ENCODE results near the gene RGMB.

The RGMB gene

GRCh38 chr5:98771382-98772109 is 1.9 kb upstream of the RGMB start (continued):
- TF ChIP-seq SALL2 (tag by site-specific recombination; IDR thresholded peaks at IDR 0.05; ENCODE audit: borderline replicate concordance) (no peak), ZNF133 (tag by site-specific recombination; IDR thresholded peaks at IDR 0.05) (no peak), ZNF2 (tag by site-specific recombination; IDR thresholded peaks at IDR 0.05) (peak; percentile 72), ZSCAN30 (tag by site-specific recombination; IDR thresholded peaks at IDR 0.05) (peak; percentile 87; the same call in 1 of the 2 replicates), ZNF518A (tag by site-specific recombination; conservative IDR thresholded peaks at IDR 0.05; ENCODE audit: low read depth) (no peak), SP3 (tag by site-specific recombination; IDR thresholded peaks at IDR 0.05) (no peak), ZNF335 (tag by site-specific recombination; conservative IDR thresholded peaks at IDR 0.05) (no peak), ZNF624 (tag by site-specific recombination; IDR thresholded peaks at IDR 0.05) (no peak), ZNF692 (tag by site-specific recombination; IDR thresholded peaks at IDR 0.05) (peak; percentile 11; the same call in 1 of the 2 replicates), KLF1 (tag by site-specific recombination; IDR thresholded peaks at IDR 0.05) (no peak), ZNF146 (tag by site-specific recombination; IDR thresholded peaks at IDR 0.05) (peak; percentile 70), ZNF169 (tag by site-specific recombination; IDR thresholded peaks at IDR 0.05) (no peak), PRDM10 (tag by site-specific recombination; IDR thresholded peaks at IDR 0.05) (peak; percentile 59), ZNF280C (tag by site-specific recombination; IDR thresholded peaks at IDR 0.05) (no peak), YY1 (tag by site-specific recombination; IDR thresholded peaks at IDR 0.05) (no peak), ZNF501 (tag by site-specific recombination; IDR thresholded peaks at IDR 0.05) (0 out of 2 replicates have a peak, but pooled peaks have one; percentile 49), KLF10 (tag by site-specific recombination; IDR thresholded peaks at IDR 0.05) (peak; percentile 73; the same call in 1 of the 2 replicates), KLF8 (tag by site-specific recombination; IDR thresholded peaks at IDR 0.05) (peak; percentile 35; the same call in 1 of the 2 replicates), TRIM28 (IDR thresholded peaks at IDR 0.05; ENCODE audit: borderline replicate concordance, low read length) (peak; percentile 41; the same call in 1 of the 2 replicates), ZNF266 (tag by site-specific recombination; IDR thresholded peaks at IDR 0.05; ENCODE audit: low read depth) (no peak), ZFHX2 (tag by site-specific recombination; conservative IDR thresholded peaks at IDR 0.05) (no peak), MZF1 (tag by site-specific recombination; IDR thresholded peaks at IDR 0.05; ENCODE audit: borderline replicate concordance) (peak; percentile 22; the same call in 1 of the 2 replicates), ZNF670 (tag by site-specific recombination; IDR thresholded peaks at IDR 0.05; ENCODE audit: low read depth) (no peak), ZNF521 (tag by site-specific recombination; IDR thresholded peaks at IDR 0.05) (no peak), ZNF768 (tag by site-specific recombination; IDR thresholded peaks at IDR 0.05) (no peak), WT1 (tag by site-specific recombination; IDR thresholded peaks at IDR 0.05) (no peak; the same call in 1 of the 2 replicates)
- TF ChIP-seq, protein P1, sequence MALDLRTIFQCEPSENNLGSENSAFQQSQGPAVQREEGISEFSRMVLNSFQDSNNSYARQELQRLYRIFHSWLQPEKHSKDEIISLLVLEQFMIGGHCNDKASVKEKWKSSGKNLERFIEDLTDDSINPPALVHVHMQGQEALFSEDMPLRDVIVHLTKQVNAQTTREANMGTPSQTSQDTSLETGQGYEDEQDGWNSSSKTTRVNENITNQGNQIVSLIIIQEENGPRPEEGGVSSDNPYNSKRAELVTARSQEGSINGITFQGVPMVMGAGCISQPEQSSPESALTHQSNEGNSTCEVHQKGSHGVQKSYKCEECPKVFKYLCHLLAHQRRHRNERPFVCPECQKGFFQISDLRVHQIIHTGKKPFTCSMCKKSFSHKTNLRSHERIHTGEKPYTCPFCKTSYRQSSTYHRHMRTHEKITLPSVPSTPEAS (tag by site-specific recombination; IDR thresholded peaks at IDR 0.05): no peak

Data from HEK293 (cell line).